Esophagus muscularis mucosa (tissue), 3 donors: ENCODE results near the gene FRY.

Experiments used
- CTCF ChIP-seq, 3 experiments: fragments of 200-600 bp in 2 of 3; fragments of 450-650 bp in 1 of 3; sonication (generic) in 2 of 3; IDR thresholded peaks; one replicate each; pipeline ENCODE4 v1.5.1; 2017 to 2019; ENCODE audit warnings: antibody characterized with exemption in 3 of 3, mild to moderate bottlenecking in 2 of 3, moderate library complexity in 1 of 3
- POLR2A ChIP-seq: fragments of 450-650 bp; IDR thresholded peaks from one replicate; pipeline ENCODE4 v1.6.1; 2017; ENCODE audit warnings: antibody characterized with exemption, moderate library complexity, mild to moderate bottlenecking, low read depth

GRCh38 chr13:32203736-32204135 lies 172.2 kb downstream of the FRY start:
- no peak for TF ChIP-seq CTCF (IDR thresholded peaks at IDR 0.05)
- TF ChIP-seq POLR2A: no peak
